ENCODE data around the gene MTNR1A. TPM values are rescaled to one million over a fixed set of nuclear protein-coding genes. Genes with fewer than 3 reads are reported as not detected.

MTNR1A gene
- total RNA-seq, 2 experiments from 2014 or later: not detected

DNA sequence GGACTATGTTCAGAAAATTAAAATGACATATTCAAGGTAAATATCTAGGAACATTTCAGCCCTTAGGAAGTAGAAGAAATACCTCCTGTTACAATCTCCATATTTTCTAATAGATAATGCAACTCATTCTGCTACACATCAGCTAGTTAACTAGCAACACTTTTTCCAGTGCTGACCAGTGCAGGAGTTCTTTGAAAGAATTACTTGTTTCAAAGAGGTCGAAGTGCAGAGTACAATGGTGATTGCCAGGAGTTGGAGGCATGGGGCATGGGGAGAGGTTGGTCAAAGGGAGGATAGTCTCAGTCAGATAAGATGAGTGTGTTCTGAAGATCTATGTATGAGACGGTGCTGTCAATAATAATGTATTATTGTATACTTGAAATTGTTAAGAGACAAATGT lies 53.1 kb downstream of the MTNR1A start:
- DNase-seq: no peak
- no peak overlapping the region for H3K4me3 Mint-ChIP-seq
- no peak overlapping the region for H3K27ac Mint-ChIP-seq
- POLR2A ChIA-PET: no interaction called here
- H3K27me3 Mint-ChIP-seq: no peaks in the 10 kb centered on the region
- no peaks in the 10 kb centered on the region for H3K9me3 Mint-ChIP-seq
- no peaks in the 10 kb centered on the region for H3K4me1 Mint-ChIP-seq (ENCODE audit: low read depth)
- intact Hi-C loops (cut with micrococcal nuclease): no loop called here
- H3K36me3 Mint-ChIP-seq: no peaks in the 10 kb centered on the region
- CTCF ChIA-PET: interaction anchor here (0.6 kb wide), 1 partner anchor 12 kb away, joined by 3 read pairs; no protein-coding TSS in a partner anchor

DNA sequence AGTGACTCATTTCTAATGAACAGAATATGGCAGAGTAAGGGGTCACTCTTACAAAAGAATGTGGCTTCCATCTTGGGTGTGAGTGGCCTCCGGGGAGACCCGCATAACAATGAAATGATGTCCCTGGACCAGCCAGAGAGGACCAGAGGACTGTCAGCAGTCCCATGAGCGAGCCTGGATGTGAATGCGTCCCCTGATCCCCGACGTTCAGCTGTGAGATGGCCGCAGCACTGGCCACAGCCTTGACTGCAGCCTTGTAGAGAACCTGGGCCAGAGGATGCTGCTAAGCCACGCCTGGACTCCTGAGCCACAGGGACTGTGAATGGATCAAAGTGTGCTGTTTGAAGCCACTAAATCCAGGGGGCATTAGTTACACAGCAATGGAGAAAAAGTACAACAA lies 53.8 kb downstream of the MTNR1A start:
- H3K27ac Mint-ChIP-seq: no peak overlapping the region
- no peaks in the 10 kb centered on the region for H3K36me3 Mint-ChIP-seq
- no peak overlapping the region for H3K4me3 Mint-ChIP-seq
- intact Hi-C loops (cut with micrococcal nuclease): no loop called here
- H3K27me3 Mint-ChIP-seq: no peaks in the 10 kb centered on the region
- DNase-seq: no peak
- no peaks in the 10 kb centered on the region for H3K4me1 Mint-ChIP-seq (ENCODE audit: low read depth)
- POLR2A ChIA-PET: no interaction called here
- CTCF ChIA-PET: no interaction called here
- H3K9me3 Mint-ChIP-seq: no peaks in the 10 kb centered on the region

DNA sequence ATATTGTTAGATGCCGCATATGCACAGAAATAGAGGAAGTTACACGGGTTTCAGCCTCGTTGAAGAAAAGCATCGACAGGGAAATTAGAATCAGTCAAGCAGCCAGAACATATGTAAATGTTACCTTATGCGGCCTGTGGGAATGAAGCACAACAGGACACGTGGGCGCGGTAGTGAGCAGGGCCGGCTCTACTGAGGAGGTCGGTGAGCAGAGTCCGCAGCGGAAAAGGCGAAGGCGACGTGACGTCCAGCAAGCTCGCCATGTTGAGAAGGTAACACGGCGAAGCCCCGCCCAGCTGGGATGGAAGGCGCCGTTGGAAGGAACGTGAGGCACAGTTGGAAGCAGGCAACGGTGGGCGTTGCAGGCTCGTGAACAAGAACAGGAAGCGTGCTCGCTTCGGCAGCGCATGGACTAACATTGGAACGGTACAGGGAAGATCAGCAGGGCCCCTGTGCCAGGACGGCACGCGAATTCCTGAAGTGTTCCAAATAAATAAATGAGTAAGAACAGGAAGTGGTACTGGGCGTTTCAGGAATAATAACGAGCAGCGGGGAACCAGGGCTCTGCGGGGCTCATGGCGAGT lies 54.6 kb downstream of the MTNR1A start:
- H3K27me3 Mint-ChIP-seq: no peaks in the 10 kb centered on the region
- H3K4me1 Mint-ChIP-seq (ENCODE audit: low read depth): no peaks in the 10 kb centered on the region
- no peaks in the 10 kb centered on the region for H3K36me3 Mint-ChIP-seq

DNA sequence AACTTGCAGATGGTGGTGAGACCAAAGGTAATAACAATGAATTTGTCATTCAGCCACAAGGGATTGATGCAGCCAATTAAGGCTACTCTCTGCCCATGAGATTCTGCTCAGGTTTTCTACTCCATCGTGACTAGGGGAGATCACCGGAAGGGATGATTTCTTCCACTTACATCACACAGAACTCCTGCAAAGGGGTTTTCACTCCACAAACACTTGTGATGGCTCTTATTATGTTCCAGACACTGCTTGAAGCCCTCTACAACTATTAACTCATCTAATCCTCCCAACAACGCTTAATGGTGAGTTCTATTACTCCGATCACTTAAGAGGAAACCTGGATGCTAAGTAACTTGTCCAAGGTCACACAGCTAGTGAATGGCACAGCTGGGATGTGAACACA lies 55.9 kb downstream of the MTNR1A start:
- CTCF ChIA-PET: no interaction called here
- intact Hi-C loops (cut with micrococcal nuclease): no loop called here

More for the DNA sequence above, 54.6 kb downstream of the MTNR1A start:
- no peak for DNase-seq
- H3K27ac Mint-ChIP-seq: no peak overlapping the region
- no peaks in the 10 kb centered on the region for H3K9me3 Mint-ChIP-seq
- CTCF ChIA-PET: no interaction called here
- H3K4me3 Mint-ChIP-seq: no peak overlapping the region
- intact Hi-C loops (cut with micrococcal nuclease): no loop called here
- POLR2A ChIA-PET: no interaction called here

DNA sequence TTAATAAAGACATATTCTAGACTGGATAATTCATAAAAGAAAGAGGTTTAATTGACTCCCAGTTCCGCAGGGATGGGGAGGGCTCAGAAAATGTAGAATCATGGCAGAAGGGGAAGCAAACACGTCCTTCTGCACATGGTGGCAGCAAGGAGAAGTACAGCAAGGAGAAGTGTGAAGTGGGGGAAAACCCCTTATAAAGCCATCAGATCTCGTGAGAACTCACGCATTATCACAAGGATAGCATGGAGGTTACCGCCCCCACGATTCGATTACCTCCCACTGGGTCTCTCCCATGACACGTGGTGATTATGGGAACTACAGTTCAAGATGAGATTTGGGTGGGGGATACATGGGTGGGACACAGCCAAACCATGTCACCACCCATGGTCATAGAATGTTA lies 58.3 kb downstream of the MTNR1A start:
- no peak for DNase-seq
- Mint-ChIP-seq H3K4me1 (ENCODE audit: low read depth) (no peaks in the 10 kb centered on the region), H3K27ac (no peak overlapping the region), H3K36me3 (no peaks in the 10 kb centered on the region), H3K27me3 (no peaks in the 10 kb centered on the region), H3K4me3 (no peak overlapping the region), H3K9me3 (peaks cover 11% of the 10 kb centered on the region)
- intact Hi-C loops (cut with micrococcal nuclease): no loop called here
- CTCF ChIA-PET: no interaction called here
- POLR2A ChIA-PET: no interaction called here

More for the DNA sequence above, 55.9 kb downstream of the MTNR1A start:
- Mint-ChIP-seq H3K4me3 (no peak overlapping the region), H3K27ac (no peak overlapping the region), H3K36me3 (no peaks in the 10 kb centered on the region), H3K27me3 (no peaks in the 10 kb centered on the region), H3K9me3 (peaks cover 2% of the 10 kb centered on the region), H3K4me1 (ENCODE audit: low read depth) (no peaks in the 10 kb centered on the region)
- DNase-seq: no peak
- POLR2A ChIA-PET: no interaction called here

DNA sequence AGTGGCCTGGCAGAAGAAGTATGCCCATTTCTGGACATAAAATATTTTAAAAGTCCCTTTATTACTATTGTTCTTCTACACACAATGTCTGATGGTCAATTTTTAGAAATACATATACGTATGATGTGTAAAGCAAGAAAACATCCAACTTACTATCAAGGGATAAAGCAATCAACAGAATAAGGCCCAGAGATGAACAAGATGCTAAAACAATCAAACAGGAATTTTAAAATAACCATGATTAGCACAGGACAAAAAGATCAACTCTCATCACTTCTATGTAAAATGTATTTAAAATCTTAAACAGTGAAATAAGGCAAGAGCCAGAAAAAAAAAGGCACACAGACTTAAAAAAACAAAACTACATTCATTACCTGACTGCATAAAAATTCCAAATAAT lies 60.9 kb downstream of the MTNR1A start:
- no peak overlapping the region for H3K27ac Mint-ChIP-seq
- no peak for DNase-seq
- no peaks in the 10 kb centered on the region for H3K36me3 Mint-ChIP-seq
- intact Hi-C loops (cut with micrococcal nuclease): no loop called here
- H3K9me3 Mint-ChIP-seq: peaks cover 11% of the 10 kb centered on the region
- ChIA-PET CTCF (no interaction called here), POLR2A (no interaction called here)
- H3K4me3 Mint-ChIP-seq: no peak overlapping the region
- no peaks in the 10 kb centered on the region for H3K4me1 Mint-ChIP-seq (ENCODE audit: low read depth)
- no peaks in the 10 kb centered on the region for H3K27me3 Mint-ChIP-seq

DNA sequence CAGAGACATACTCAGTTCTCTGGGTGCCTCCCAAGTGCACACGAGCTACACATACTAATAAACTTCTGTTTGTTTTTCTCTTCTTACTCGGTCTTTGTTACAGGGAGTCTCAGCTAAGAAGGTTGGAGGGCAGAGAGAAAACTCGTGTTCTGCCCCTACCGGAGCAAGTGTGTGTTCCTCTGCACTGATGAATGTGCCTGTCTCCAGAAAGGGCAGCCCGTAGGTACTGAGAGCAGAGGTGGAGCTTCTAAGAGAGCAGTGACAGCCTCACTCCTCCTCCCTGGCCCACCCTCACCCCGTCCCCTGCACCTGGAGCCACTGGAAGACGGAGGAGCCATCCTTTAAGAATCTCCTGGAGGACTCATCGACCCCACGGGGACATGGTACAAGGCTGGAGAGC lies 67.6 kb downstream of the MTNR1A start:
- H3K4me3 Mint-ChIP-seq: no peak overlapping the region
- H3K27me3 Mint-ChIP-seq: no peaks in the 10 kb centered on the region
- POLR2A ChIA-PET: no interaction called here
- CTCF ChIA-PET: no interaction called here
- H3K27ac Mint-ChIP-seq: no peak overlapping the region
- DNase-seq: no peak
- H3K9me3 Mint-ChIP-seq: no peaks in the 10 kb centered on the region
- intact Hi-C loops (cut with micrococcal nuclease): no loop called here
- H3K4me1 Mint-ChIP-seq (ENCODE audit: low read depth): no peaks in the 10 kb centered on the region
- H3K36me3 Mint-ChIP-seq: no peaks in the 10 kb centered on the region

DNA sequence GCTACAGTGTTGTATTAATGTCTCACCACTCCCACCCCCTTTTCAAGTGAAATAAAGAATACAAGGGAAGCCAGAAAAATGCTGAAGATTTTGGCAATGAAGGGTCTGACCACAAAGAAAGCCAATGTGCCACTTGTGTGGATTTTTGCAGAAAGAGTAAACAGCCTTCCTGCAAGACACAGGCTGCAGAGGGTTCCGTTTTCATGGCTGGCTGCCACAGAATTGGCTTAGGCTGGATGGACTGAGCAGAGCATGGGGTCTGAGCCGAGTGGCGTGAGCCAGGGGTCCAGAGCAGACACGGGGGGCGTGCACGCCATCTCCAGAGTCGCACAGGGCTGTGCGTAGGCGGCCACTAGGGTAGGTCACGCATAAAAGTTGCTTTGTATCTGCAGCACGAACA lies 69.2 kb downstream of the MTNR1A start:
- H3K36me3 Mint-ChIP-seq: no peaks in the 10 kb centered on the region
- POLR2A ChIA-PET: no interaction called here
- intact Hi-C loops (cut with micrococcal nuclease): no loop called here

DNA sequence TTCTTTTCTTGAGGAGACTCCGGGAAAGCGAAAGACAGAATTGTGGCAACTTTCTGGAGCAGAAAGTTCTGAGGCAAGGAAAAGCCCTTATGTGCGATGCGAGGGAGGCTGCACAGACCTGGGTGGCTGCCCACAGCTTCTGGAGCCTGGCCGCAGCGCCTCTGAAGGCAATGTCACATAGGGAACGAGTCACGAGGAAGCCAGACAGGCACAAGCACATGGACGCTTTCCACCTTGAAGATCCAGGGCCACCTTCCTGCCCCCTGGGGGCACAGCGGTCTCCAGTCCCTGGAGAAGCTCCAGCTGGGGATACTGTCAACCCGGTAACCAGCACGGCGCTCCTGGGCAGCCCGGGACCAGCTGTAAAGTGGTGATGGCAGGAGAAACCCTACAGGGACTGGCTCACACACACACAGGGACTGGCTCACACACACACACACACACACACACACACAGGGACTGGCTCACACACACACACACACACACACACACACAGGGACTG lies 69.8 kb downstream of the MTNR1A start:
- intact Hi-C loops (cut with micrococcal nuclease): no loop called here
- ChIA-PET CTCF (no interaction called here), POLR2A (no interaction called here)
- peaks cover 3% of the 10 kb centered on the region for H3K27me3 Mint-ChIP-seq
- H3K36me3 Mint-ChIP-seq: no peaks in the 10 kb centered on the region
- H3K9me3 Mint-ChIP-seq: peaks cover 2% of the 10 kb centered on the region
- no peak for DNase-seq
- no peak overlapping the region for H3K4me3 Mint-ChIP-seq
- no peaks in the 10 kb centered on the region for H3K4me1 Mint-ChIP-seq (ENCODE audit: low read depth)
- no peak overlapping the region for H3K27ac Mint-ChIP-seq

More for the DNA sequence above, 69.2 kb downstream of the MTNR1A start:
- DNase-seq: no peak
- Mint-ChIP-seq H3K27me3 (peaks cover 3% of the 10 kb centered on the region), H3K4me1 (ENCODE audit: low read depth) (no peaks in the 10 kb centered on the region), H3K9me3 (peaks cover 2% of the 10 kb centered on the region), H3K4me3 (no peak overlapping the region), H3K27ac (no peak overlapping the region)
- CTCF ChIA-PET: no interaction called here

DNA sequence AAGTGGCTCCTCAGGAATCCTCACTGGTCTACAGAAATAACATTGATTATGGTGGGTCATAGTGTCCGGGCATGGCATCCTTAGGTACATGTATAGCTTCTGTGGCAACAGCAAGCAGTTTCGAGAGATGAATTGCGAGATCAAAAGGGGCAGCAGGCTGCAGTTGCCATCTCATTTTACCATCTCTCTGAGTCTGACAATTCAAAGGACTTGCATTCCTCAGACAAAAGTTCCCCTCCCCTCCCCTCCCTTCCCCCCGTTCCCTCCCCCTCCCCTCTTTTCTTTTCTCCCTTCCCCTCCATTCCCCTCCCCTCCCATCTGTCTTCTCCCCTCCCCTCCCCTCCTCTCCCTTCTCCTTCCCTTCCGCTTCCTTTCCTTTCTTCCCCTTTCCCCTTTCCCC lies 70.2 kb downstream of the MTNR1A start:
- CTCF ChIA-PET: no interaction called here
- Mint-ChIP-seq H3K4me3 (no peak overlapping the region), H3K4me1 (ENCODE audit: low read depth) (no peaks in the 10 kb centered on the region), H3K27me3 (peaks cover 3% of the 10 kb centered on the region), H3K36me3 (no peaks in the 10 kb centered on the region), H3K27ac (no peak overlapping the region), H3K9me3 (peaks cover 2% of the 10 kb centered on the region)
- intact Hi-C loops (cut with micrococcal nuclease): no loop called here
- no peak for DNase-seq
- POLR2A ChIA-PET: no interaction called here

DNA sequence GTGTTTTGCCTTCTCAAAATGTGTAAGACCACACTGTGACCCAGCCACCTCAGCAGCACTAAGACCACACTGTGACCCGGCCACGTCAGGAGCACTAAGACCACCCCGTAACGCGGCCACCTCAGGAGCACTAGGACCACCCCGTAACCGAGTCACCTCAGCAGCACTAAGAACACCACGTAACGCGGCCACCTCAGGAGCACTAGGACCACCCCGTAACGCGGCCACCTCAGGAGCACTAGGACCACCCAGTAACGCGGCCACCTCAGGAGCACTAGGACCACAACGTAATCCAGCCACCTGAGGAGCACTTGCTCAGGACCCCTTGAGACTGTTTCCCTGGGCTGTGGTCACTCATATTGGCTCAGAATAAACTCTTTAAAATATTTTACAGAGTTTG lies 71.7 kb downstream of the MTNR1A start:
- no peak for DNase-seq
- ChIA-PET CTCF (no interaction called here), POLR2A (no interaction called here)
- H3K36me3 Mint-ChIP-seq: no peaks in the 10 kb centered on the region
- H3K9me3 Mint-ChIP-seq: peaks cover 2% of the 10 kb centered on the region
- no peaks in the 10 kb centered on the region for H3K4me1 Mint-ChIP-seq (ENCODE audit: low read depth)
- H3K27ac Mint-ChIP-seq: no peak overlapping the region
- intact Hi-C loops (cut with micrococcal nuclease): no loop called here
- H3K4me3 Mint-ChIP-seq: no peak overlapping the region
- H3K27me3 Mint-ChIP-seq: peaks cover 3% of the 10 kb centered on the region

Measured in activated CD4-positive, alpha-beta memory T cell treated with anti-CD3 and anti-CD28 coated beads for 36 hours (primary cell).